ENCODE measurements around the gene CGNL1. TPM values are rescaled to one million over a fixed set of nuclear protein-coding genes. Genes with fewer than 3 reads are reported as not detected.

CGNL1 gene
- total RNA-seq, 3 donors from 2014 or later: 0.05 to 0.08 (median 0.05) TPM

DNA sequence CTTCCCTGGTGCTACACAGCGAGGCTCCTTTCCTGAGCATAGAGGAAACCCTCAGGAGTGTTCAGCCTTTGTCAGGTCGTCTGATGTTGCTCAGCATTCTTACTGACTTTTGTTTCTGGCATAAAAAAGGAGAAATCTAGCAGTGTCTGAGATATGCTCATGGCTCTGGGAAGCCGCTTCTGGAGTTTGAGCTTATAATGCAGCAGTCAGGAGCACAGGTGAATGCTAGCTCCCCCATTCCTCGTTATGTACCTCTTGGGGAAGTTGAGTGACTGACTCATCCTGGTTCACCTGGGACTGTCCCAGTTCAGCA lies 166.2 kb downstream of the CGNL1 start:
- H3K4me1 Mint-ChIP-seq (ENCODE audit: low read depth): peaks cover 2% of the 10 kb centered on the region
- no peaks in the 10 kb centered on the region for H3K36me3 Mint-ChIP-seq (ENCODE audit: insufficient read depth)
- H3K9me3 Mint-ChIP-seq: no peaks in the 10 kb centered on the region
- DNase-seq: no peak
- no peak overlapping the region for H3K4me3 Mint-ChIP-seq
- H3K27me3 Mint-ChIP-seq (ENCODE audit: low read depth): peaks cover 15% of the 10 kb centered on the region
- ATAC-seq: no peak

- H3K36me3 Mint-ChIP-seq (ENCODE audit: insufficient read depth): no peaks in the 10 kb centered on the region
- no peaks in the 10 kb centered on the region for H3K9me3 Mint-ChIP-seq
- H3K4me1 Mint-ChIP-seq (ENCODE audit: low read depth): peaks cover 2% of the 10 kb centered on the region
- ATAC-seq: no peak
- peaks cover 7% of the 10 kb centered on the region for H3K27me3 Mint-ChIP-seq (ENCODE audit: low read depth)
- H3K4me3 Mint-ChIP-seq: no peak overlapping the region
- DNase-seq: no peak
Observed at GRCh38 chr15:57544848-57545480, 168.7 kb downstream of the CGNL1 start.

DNA sequence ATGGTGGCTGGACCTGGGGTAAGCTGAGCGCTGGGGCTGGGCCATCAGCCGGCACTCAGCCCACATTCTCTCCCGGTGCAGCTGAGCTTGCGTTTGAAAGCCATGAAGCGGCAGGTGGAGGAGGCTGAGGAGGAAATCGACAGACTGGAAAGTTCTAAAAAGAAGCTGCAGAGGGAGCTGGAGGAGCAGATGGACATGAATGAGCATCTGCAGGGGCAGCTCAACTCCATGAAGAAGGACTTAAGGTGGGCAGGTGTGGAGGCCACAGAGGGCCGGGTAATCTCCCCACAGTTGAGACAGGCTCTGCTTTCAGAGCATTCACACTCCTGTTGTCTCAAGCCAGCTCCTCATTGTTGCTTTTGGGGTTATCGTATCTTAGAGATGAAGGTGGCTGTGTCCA lies 169.7 kb downstream of the CGNL1 start:
- Mint-ChIP-seq H3K4me1 (ENCODE audit: low read depth) (no peaks in the 10 kb centered on the region), H3K9me3 (no peaks in the 10 kb centered on the region), H3K36me3 (ENCODE audit: insufficient read depth) (no peaks in the 10 kb centered on the region), H3K27me3 (ENCODE audit: low read depth) (peaks cover 8% of the 10 kb centered on the region), H3K4me3 (no peak overlapping the region)
- DNase-seq (no peak), ATAC-seq (no peak)

GRCh38 chr15:57547243-57547755 lies 171.0 kb downstream of the CGNL1 start:
- no peaks in the 10 kb centered on the region for H3K9me3 Mint-ChIP-seq
- ATAC-seq (no peak), DNase-seq (no peak)
- H3K4me3 Mint-ChIP-seq: no peak overlapping the region
- no peaks in the 10 kb centered on the region for H3K4me1 Mint-ChIP-seq (ENCODE audit: low read depth)
- peaks cover 13% of the 10 kb centered on the region for H3K27me3 Mint-ChIP-seq (ENCODE audit: low read depth)
- H3K36me3 Mint-ChIP-seq (ENCODE audit: insufficient read depth): no peaks in the 10 kb centered on the region

DNA sequence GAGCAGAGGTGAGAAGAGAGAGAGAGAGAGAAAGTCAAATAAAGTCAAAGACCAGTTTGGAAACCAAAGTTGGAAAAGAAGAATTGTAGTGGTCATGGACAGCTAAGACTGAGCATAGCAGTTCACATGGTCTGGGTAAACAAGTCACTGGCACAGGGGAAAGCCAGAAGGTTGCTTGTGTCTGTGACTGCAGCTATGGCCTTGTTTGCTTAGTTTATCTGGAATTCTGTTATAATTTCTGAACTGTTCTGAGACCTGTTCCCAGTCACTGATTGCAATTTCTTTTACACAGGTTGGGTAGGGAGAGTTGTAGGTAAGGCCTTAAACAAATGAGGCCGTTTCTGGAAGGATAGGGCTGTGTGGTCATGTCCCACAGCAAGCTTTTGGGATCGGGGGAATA lies 172.0 kb downstream of the CGNL1 start:
- H3K27me3 Mint-ChIP-seq (ENCODE audit: low read depth): peaks cover 13% of the 10 kb centered on the region
- no peak for DNase-seq
- no peak for ATAC-seq
- no peak overlapping the region for H3K4me3 Mint-ChIP-seq
- H3K9me3 Mint-ChIP-seq: no peaks in the 10 kb centered on the region
- no peaks in the 10 kb centered on the region for H3K36me3 Mint-ChIP-seq (ENCODE audit: insufficient read depth)
- no peaks in the 10 kb centered on the region for H3K4me1 Mint-ChIP-seq (ENCODE audit: low read depth)

- Mint-ChIP-seq H3K9me3 (no peaks in the 10 kb centered on the region), H3K36me3 (ENCODE audit: insufficient read depth) (no peaks in the 10 kb centered on the region), H3K27me3 (ENCODE audit: low read depth) (peaks cover 12% of the 10 kb centered on the region), H3K4me3 (no peak overlapping the region), H3K4me1 (ENCODE audit: low read depth) (no peaks in the 10 kb centered on the region)
- no peak for ATAC-seq
- no peak for DNase-seq
Observed at GRCh38 chr15:57548835-57549234, 172.5 kb downstream of the CGNL1 start.

DNA sequence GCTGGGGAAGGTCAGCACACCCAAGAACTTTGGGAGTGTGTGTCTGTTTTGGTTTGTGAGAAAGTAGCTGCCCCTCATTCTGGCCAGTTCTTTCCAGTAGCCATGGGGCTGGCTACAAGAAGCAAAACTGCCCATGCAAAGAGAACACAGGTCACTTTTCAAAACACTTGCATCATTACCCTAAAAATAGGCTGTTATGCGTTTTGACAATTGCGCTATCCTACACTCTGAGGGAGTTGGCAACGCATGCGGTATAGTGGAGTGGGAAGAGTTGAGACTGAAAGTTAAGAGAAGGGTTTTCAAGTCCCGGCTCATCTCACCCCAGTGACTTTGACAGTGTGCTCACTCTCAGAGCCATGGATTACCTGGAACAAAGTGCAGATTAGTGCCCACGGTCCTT lies 173.6 kb downstream of the CGNL1 start:
- Mint-ChIP-seq H3K4me3 (no peak overlapping the region), H3K36me3 (ENCODE audit: insufficient read depth) (no peaks in the 10 kb centered on the region), H3K27me3 (ENCODE audit: low read depth) (peaks cover 7% of the 10 kb centered on the region), H3K9me3 (no peaks in the 10 kb centered on the region), H3K4me1 (ENCODE audit: low read depth) (no peaks in the 10 kb centered on the region)
- no peak for DNase-seq
- no peak for ATAC-seq

- Mint-ChIP-seq H3K4me3 (no peak overlapping the region), H3K27me3 (ENCODE audit: low read depth) (peaks cover 7% of the 10 kb centered on the region), H3K9me3 (no peaks in the 10 kb centered on the region), H3K36me3 (ENCODE audit: insufficient read depth) (no peaks in the 10 kb centered on the region), H3K4me1 (ENCODE audit: low read depth) (no peaks in the 10 kb centered on the region)
- ATAC-seq: no peak
- no peak for DNase-seq
Observed at GRCh38 chr15:57550640-57551039, 174.3 kb downstream of the CGNL1 start.

DNA sequence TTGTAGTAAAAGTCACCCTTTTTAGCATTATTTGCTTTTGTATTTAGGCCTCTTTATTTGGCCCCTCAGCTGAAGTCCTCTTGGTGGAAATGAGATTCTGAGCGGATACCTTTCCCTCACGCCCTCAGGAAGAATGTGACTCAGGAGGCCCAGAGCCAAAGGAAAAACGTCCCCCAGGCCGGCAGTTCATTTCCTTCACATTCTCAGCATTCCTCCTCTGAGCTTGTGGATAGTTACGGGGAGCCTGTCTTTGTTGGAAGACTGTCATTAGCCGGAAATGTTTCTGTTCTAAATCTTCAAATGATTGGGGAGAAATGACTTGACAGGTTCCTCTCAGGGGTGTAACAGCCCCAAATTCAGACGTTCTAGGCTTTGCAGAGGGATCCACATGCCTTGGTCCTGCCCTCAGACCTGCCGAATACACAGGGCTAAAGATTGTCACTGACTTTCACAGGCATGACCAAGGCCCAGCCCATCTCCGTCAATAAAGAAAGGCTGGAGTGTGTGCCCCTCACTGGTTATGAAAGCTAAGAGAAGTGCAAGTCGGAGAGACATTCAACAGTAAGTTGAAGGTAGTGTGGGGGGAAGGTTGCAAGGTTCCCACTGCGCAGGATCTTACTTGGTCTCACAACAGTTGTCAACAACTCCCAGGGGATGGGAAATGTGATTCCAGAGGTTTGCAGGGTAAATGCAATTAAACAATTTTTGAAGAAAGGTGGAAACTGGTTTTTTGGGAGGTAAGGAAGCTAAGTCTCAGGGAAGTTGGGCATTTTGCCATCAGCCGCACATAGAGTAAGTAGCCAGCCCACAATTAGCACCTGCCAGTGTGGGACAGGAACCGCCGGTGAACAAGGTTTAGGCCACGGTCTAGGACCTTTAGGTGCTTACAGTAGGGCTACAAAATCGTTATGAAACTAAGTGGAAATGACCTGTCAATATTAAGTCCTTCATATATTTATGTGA lies 175.7 kb downstream of the CGNL1 start:
- Mint-ChIP-seq H3K4me3 (no peak overlapping the region), H3K27me3 (ENCODE audit: low read depth) (peaks cover 7% of the 10 kb centered on the region), H3K9me3 (no peaks in the 10 kb centered on the region), H3K36me3 (ENCODE audit: insufficient read depth) (no peaks in the 10 kb centered on the region), H3K4me1 (ENCODE audit: low read depth) (no peaks in the 10 kb centered on the region)
- DNase-seq (no peak), ATAC-seq (no peak)

GRCh38 chr15:57552678-57553334 lies 176.5 kb downstream of the CGNL1 start:
- no peaks in the 10 kb centered on the region for H3K4me1 Mint-ChIP-seq (ENCODE audit: low read depth)
- no peak overlapping the region for H3K4me3 Mint-ChIP-seq
- H3K27me3 Mint-ChIP-seq (ENCODE audit: low read depth): peaks cover 8% of the 10 kb centered on the region
- DNase-seq (no peak), ATAC-seq (no peak)
- H3K9me3 Mint-ChIP-seq: no peaks in the 10 kb centered on the region
- H3K36me3 Mint-ChIP-seq (ENCODE audit: insufficient read depth): no peaks in the 10 kb centered on the region

- Mint-ChIP-seq H3K9me3 (no peaks in the 10 kb centered on the region), H3K36me3 (ENCODE audit: insufficient read depth) (no peaks in the 10 kb centered on the region), H3K4me1 (ENCODE audit: low read depth) (no peaks in the 10 kb centered on the region), H3K27me3 (ENCODE audit: low read depth) (peaks cover 10% of the 10 kb centered on the region), H3K4me3 (no peak overlapping the region)
- ATAC-seq: no peak
- DNase-seq: no peak
Observed at GRCh38 chr15:57553526-57553925, 177.2 kb downstream of the CGNL1 start.

DNA sequence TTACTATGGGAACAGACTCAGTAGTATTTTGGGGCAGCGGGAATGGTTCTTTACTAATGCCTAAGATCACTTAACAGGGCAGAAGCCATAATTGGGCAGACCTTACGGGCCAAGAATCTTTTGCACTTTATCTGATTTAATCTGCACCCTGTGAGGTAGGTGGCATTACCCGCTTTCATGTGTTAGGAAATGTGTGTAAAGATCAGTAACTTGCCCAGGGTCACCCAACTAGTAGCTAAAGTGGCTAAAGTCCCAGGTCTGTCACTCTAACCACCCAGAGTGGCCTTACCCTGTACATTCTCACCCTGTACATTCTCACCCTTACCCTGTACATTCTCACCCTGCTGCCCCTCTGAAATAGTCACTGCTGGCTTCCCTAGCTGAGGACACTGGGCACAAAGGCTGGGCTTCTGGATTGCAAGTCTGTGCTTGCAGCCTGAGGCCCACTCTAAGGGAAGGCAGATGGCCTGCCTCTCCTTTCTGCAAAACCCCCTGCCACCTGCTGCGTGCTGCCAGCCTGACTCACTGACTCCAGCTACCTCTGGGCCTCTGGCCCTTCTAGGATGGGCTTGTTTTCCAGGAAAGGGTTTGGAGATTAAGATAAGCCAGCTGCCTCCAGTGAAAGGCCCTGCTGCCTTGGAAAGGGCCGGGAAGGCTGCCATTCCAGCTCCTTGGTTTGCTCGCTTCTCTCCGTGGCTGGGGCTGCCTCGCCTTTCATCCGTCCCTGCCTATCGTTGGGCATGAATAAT lies 177.9 kb downstream of the CGNL1 start:
- H3K4me1 Mint-ChIP-seq (ENCODE audit: low read depth): no peaks in the 10 kb centered on the region

GRCh38 chr15:57554812-57555179 lies 178.5 kb downstream of the CGNL1 start:
- Mint-ChIP-seq H3K9me3 (no peaks in the 10 kb centered on the region), H3K4me1 (ENCODE audit: low read depth) (no peaks in the 10 kb centered on the region), H3K4me3 (no peak overlapping the region), H3K27me3 (ENCODE audit: low read depth) (peaks cover 12% of the 10 kb centered on the region), H3K36me3 (ENCODE audit: insufficient read depth) (no peaks in the 10 kb centered on the region)
- ATAC-seq (no peak), DNase-seq (no peak)

More for the DNA sequence above, 177.9 kb downstream of the CGNL1 start:
- DNase-seq (no peak), ATAC-seq (no peak)
- peaks cover 10% of the 10 kb centered on the region for H3K27me3 Mint-ChIP-seq (ENCODE audit: low read depth)
- H3K4me3 Mint-ChIP-seq: no peak overlapping the region
- no peaks in the 10 kb centered on the region for H3K9me3 Mint-ChIP-seq
- no peaks in the 10 kb centered on the region for H3K36me3 Mint-ChIP-seq (ENCODE audit: insufficient read depth)

- no peaks in the 10 kb centered on the region for H3K36me3 Mint-ChIP-seq (ENCODE audit: insufficient read depth)
- peaks cover 4% of the 10 kb centered on the region for H3K4me1 Mint-ChIP-seq (ENCODE audit: low read depth)
- H3K9me3 Mint-ChIP-seq: no peaks in the 10 kb centered on the region
- no peak for DNase-seq
- H3K27me3 Mint-ChIP-seq (ENCODE audit: low read depth): peaks cover 12% of the 10 kb centered on the region
- no peak for ATAC-seq
- H3K4me3 Mint-ChIP-seq: no peak overlapping the region
Observed at GRCh38 chr15:57555270-57555669, 179.0 kb downstream of the CGNL1 start.
